Brain microvascular endothelial cell (primary cell): ENCODE data around the gene ABCC3.

Experiments
- DNase-seq: peaks from one replicate; pipeline ENCODE4 v3.0.0-alpha.2; 2020
- H3K27ac ChIP-seq: fragments of 250-450 bp; sonication (Bioruptor Pico); 2 replicates; pipeline ENCODE4 v1.5.1; 2020; ENCODE audit warnings: mild to moderate bottlenecking, moderate library complexity
- H3K27me3 ChIP-seq: fragments of 250-450 bp; sonication (Bioruptor Pico); replicated peaks from 2 replicates; pipeline ENCODE4 v1.5.1; 2020; ENCODE audit warnings: mild to moderate bottlenecking
- H3K36me3 ChIP-seq: fragments of 250-450 bp; sonication (Bioruptor Pico); replicated peaks from 2 replicates; pipeline ENCODE4 v1.5.1; 2020; ENCODE audit warnings: mild to moderate bottlenecking
- H3K4me3 ChIP-seq: 2 replicates; pipeline ENCODE4 v1.5.1; 2011; ENCODE audit warnings: low read depth, mild to moderate bottlenecking, control low read depth, low read length, moderate library complexity
- CTCF ChIP-seq: IDR thresholded peaks from 2 replicates; pipeline ENCODE4 v1.5.1; 2011; ENCODE audit warnings: low read depth, mild to moderate bottlenecking, moderate library complexity, low read length, control low read depth, inconsistent platforms; ENCODE audit errors: missing control alignments
- in situ Hi-C: cut with HindIII; loops from 2 replicates; pipeline ENCODE4 v1.10.0; 2017; ENCODE audit warnings: low sequenced_read_pairs, low pct_ligation_motif_present

ABCC3 gene

GRCh38 chr17:50594892-50595291, 39.8 kb upstream of the ABCC3 start:
- in situ Hi-C loops, result no loop called here
- TF ChIP-seq CTCF, result no peak

GRCh38 chr17:50596191-50597037, 38.3 kb upstream of the ABCC3 start:
- peak; percentile 56 for TF ChIP-seq CTCF
- in situ Hi-C loops, result no loop called here
- Histone ChIP-seq H3K4me3 (no peak overlapping the region), H3K27me3 (peaks cover 3% of the 10 kb centered on the region), H3K36me3 (no peaks in the 10 kb centered on the region), H3K27ac (no peak overlapping the region)
- DNase-seq, result no peak

More at GRCh38 chr17:50594892-50595291, 39.8 kb upstream of the ABCC3 start:
- Histone ChIP-seq H3K27me3 (peaks cover 3% of the 10 kb centered on the region), H3K36me3 (no peaks in the 10 kb centered on the region), H3K27ac (no peak overlapping the region), H3K4me3 (no peak overlapping the region)
- no peak for DNase-seq

GRCh38 chr17:50598487-50598886, 36.2 kb upstream of the ABCC3 start:
- no peak overlapping the region for H3K27ac ChIP-seq
- in situ Hi-C loops, result no loop called here
- peaks cover 4% of the 10 kb centered on the region for H3K27me3 ChIP-seq
- no peak for DNase-seq
- no peak overlapping the region for H3K4me3 ChIP-seq
- no peak for TF ChIP-seq CTCF
- H3K36me3 ChIP-seq, result no peaks in the 10 kb centered on the region

GRCh38 chr17:50599606-50600005, 35.1 kb upstream of the ABCC3 start:
- no peaks in the 10 kb centered on the region for H3K36me3 ChIP-seq
- in situ Hi-C loops, result no loop called here
- DNase-seq, result no peak
- no peak overlapping the region for H3K27ac ChIP-seq
- peaks cover 4% of the 10 kb centered on the region for H3K27me3 ChIP-seq
- TF ChIP-seq CTCF, result no peak
- no peak overlapping the region for H3K4me3 ChIP-seq

- no peaks in the 10 kb centered on the region for H3K36me3 ChIP-seq
- DNase-seq, result no peak
- peaks cover 4% of the 10 kb centered on the region for H3K27me3 ChIP-seq
- in situ Hi-C loops, result no loop called here
- TF ChIP-seq CTCF, result no peak
- H3K27ac ChIP-seq, result no peak overlapping the region
- no peak overlapping the region for H3K4me3 ChIP-seq
Observed at GRCh38 chr17:50601823-50602375, 32.8 kb upstream of the ABCC3 start.
